CD4-positive, alpha-beta memory T cell (primary cell): ENCODE data around the gene BDH1. TPM values are rescaled to one million over a fixed set of nuclear protein-coding genes. Genes with fewer than 3 reads are reported as not detected.
"Not testable (repeated sequence)": the region's sequence is repeated elsewhere in the genome, so short reads cannot be mapped to it uniquely, and the experiment has no call there.

Experiments used
- CTCF ChIA-PET: fragments of 350-600 bp; sonication (Branson Sonifier 250); formaldehyde crosslinking; loops from one replicate; lab custom pipeline; 2021; ENCODE audit warnings: inconsistent platforms; ENCODE audit not compliant: partially characterized antibody; lab: Charles Lee
- POLR2A ChIA-PET: fragments of 350-600 bp; sonication (Branson Sonifier 250); formaldehyde crosslinking; loops from one replicate; lab custom pipeline; 2021; ENCODE audit not compliant: partially characterized antibody; lab: Charles Lee
- DNase-seq, 5 donors: peaks; one replicate each; pipeline versions ENCODE4 v3.0.0 to v3.0.0-alpha.2; 2020 to 2022; ENCODE audit warnings: mixed read lengths in 1 of 5
- H3K27ac ChIP-seq: one replicate; pipeline ENCODE4 v1.7.0; 2013; ENCODE audit warnings: low read depth, low read length
- H3K27me3 ChIP-seq: 2 replicates; pipeline ENCODE4 v1.7.0; 2013; ENCODE audit warnings: mild to moderate bottlenecking, low read length, moderate library complexity; ENCODE audit not compliant: insufficient read depth
- H3K36me3 ChIP-seq: 2 replicates; pipeline ENCODE4 v1.7.0; 2013; ENCODE audit warnings: mild to moderate bottlenecking, low read length, moderate library complexity; ENCODE audit not compliant: insufficient read depth
- H3K4me1 ChIP-seq: 2 replicates; pipeline ENCODE4 v1.7.0; 2013; ENCODE audit warnings: mild to moderate bottlenecking, low read length, moderate library complexity; ENCODE audit not compliant: insufficient read depth
- H3K4me3 ChIP-seq, 2 donors: one replicate each; pipeline ENCODE4 v1.7.0; 2013; ENCODE audit warnings: low read length in 2 of 2, mild to moderate bottlenecking in 1 of 2
- H3K9me3 ChIP-seq, 2 donors: one replicate each; pipeline ENCODE4 v1.7.0; 2013; ENCODE audit warnings: low read length in 2 of 2, control low read depth in 1 of 2; ENCODE audit not compliant: control insufficient read depth in 1 of 2
- H3K27ac Mint-ChIP-seq, 7 donors: one replicate each; pipeline ENCODE4 v1.8.0; 2020 to 2021; ENCODE audit warnings: mixed read lengths in 7 of 7, mild to moderate bottlenecking in 6 of 7, inconsistent platforms in 3 of 7, moderate library complexity in 3 of 7
- H3K27me3 Mint-ChIP-seq, 2 donors: one replicate each; pipeline ENCODE4 v1.8.0; 2020 to 2021; ENCODE audit warnings: mixed read lengths in 2 of 2
- H3K36me3 Mint-ChIP-seq, 2 donors: one replicate each; pipeline ENCODE4 v1.8.0; 2020 to 2021; ENCODE audit warnings: mixed read lengths in 2 of 2, inconsistent platforms in 1 of 2, mild to moderate bottlenecking in 1 of 2
- H3K4me1 Mint-ChIP-seq, 4 donors: one replicate each; pipeline ENCODE4 v1.8.0; 2020 to 2021; ENCODE audit warnings: mixed read lengths in 4 of 4, mild to moderate bottlenecking in 1 of 4
- H3K4me3 Mint-ChIP-seq, 8 donors: one replicate each; pipeline ENCODE4 v1.8.0; 2020 to 2021; ENCODE audit warnings: mixed read lengths in 8 of 8, mild to moderate bottlenecking in 7 of 8, moderate library complexity in 6 of 8, inconsistent platforms in 3 of 8
- H3K9me3 Mint-ChIP-seq, 8 donors: one replicate each; pipeline ENCODE4 v1.8.0; 2020 to 2021; ENCODE audit warnings: mixed read lengths in 8 of 8, mild to moderate bottlenecking in 5 of 8, inconsistent platforms in 3 of 8, moderate library complexity in 1 of 8
- intact Hi-C: fragments of 100-400 bp; cut with micrococcal nuclease; formaldehyde crosslinking; loops from one replicate; pipeline ENCODE4 v1.15.1; 2023
- polyA plus RNA-seq, 2 donors: library from polyadenylated mRNA; unstranded; fragments of 300-500 nt; fragmentation: Illumina TruSeq; gene quantifications; one replicate each; pipeline ENCODE4 v1.2.3, GENCODE V29; 2021
- total RNA-seq, 2 experiments: library from RNA; stranded (reverse); gene quantifications; one replicate each; pipeline ENCODE4 v1.2.3, GENCODE V29; 2021

The BDH1 gene
- total and polyA plus RNA-seq, 4 experiments from 2014 or later = 22.3 to 61.1 (median 43.1) TPM

DNA sequence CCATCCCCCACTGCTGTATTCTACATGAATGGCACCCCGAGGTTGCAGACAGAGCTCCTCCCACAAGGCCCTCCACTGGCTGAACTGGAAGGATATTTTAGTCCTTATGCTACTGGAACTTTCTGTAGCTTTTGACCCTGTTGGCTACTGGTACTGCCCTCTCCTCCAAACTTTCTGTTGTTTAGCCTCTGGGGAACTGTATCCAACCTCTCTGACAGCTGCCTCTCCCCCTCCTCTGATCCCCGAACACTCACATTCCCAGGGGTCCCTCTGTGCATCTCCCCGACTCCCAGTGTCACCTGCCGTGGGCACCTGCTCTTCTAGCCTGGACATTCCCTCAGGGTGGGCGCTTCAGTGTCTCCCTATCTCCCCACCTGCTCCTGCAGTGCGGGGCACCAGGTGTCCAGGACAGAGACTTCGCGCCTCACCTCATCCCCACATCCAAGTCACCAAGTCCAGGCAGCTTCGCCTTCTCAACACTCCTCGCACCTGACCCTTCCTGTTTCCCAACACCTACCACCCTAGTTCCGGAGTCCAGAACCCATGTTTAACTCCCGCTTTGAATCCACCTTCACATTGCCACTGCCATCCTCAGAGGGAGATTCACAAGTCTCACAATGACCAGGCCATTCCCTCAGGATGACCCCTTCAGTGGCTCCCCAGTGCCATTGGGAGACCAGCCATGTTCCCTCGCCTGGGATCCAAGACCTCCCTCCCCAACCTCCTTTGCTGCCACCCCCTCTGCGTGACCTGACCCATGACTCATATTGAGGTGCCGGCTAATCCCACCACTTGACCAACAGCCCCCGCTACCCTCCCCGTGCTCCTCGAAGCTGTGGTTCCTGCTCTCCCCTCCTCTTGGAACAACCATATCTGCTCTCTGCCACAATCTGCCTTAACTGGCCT is 34.2 kb downstream of the BDH1 start:
- Histone ChIP-seq H3K9me3 (no peaks in the 10 kb centered on the region), H3K4me3 (no peak overlapping the region), H3K4me1 (peaks cover 6% of the 10 kb centered on the region), H3K27ac (no peak overlapping the region), H3K27me3 (no peaks in the 10 kb centered on the region), H3K36me3 (no peaks in the 10 kb centered on the region)
- Mint-ChIP-seq H3K27me3 (no peaks in the 10 kb centered on the region), H3K9me3 (peaks cover 0 to 6% (median 0%) of the 10 kb centered on the region in 8 donors), H3K36me3 (peaks cover 20 to 39% of the 10 kb centered on the region in 2 donors), H3K4me3 (peak overlapping the region in 1 of 8 donors; percentile 32), H3K27ac (peak overlapping the region in 5 of 7 donors; percentile 22 to 68 (median 46)), H3K4me1 (peaks cover 3 to 14% (median 12%) of the 10 kb centered on the region in 4 donors)
- DNase-seq = no peak
- ChIA-PET CTCF (no interaction called here), POLR2A (no interaction called here)
- intact Hi-C loops = no loop called here

DNA sequence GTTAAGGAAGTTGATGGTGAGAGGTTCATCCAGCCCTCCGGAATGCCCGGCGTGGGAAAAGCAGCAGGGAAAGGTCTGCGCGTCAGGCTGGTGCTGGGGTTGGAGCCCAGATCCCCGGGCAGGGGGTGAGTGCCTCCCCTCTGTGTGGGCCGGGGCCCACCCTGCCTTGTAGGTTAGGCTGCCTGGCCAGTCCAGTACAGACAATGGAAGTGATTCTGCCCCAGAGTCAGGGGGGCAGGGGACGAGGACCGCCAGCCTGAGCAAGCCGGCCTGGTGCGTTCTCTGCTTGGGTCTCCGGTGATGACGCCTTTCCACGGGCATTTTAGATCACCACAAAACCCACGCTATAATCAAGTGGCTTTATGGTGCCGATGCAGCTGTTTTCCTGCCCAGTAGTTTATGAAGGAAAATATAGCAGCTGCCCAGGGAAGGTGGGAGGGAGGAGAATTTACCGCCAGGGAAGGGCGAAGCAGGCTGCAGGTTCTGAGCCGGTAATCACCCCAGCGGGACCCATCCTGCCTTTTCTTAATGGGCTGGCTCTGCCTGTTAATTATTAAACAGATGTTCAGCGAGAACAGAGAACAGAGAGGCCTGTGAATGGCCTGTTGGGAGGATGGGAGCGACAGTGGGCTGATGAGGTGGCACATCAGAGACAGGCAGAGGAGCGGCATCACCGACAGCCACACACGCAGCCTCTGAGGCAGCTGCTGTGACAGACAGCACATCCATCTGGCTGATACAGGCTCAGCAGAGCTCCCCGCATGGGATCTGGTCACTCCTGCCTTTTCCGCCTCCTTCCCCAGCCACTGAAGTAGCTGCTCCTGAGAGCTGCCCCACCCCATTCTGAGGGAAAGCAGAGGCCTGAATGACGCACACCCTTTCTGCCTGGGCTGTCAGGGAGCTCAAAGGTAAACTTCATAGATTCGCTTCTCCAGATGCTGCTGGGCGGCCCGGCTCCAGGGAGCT is 35.2 kb downstream of the BDH1 start:
- peak overlapping the region in 1 of 7 donors; percentile 46 for H3K27ac Mint-ChIP-seq
- H3K4me1 Mint-ChIP-seq = peaks cover 3 to 18% (median 14%) of the 10 kb centered on the region in 4 donors

DNA sequence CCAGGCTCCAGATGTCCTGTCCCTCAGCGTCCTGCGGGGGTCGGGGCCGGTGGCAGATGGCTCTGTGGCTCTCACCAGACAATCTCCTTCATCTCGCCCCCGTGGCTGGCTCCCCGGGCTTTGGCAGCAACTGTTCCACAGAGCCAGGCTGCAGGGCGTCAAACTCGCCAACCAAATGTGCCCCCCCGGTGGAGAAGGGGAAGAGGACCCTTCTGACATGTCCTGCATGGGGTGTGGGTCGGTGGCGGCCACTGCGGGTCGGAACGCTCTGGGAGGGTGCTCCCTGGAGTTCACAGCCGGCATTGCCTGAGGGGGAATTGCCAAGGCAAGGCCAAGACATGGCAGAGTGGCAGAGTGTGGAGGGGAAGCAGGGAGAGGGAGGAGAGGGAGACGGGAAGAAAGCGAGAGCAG is 36.0 kb downstream of the BDH1 start:
- no peak overlapping the region for H3K4me3 ChIP-seq
- peaks cover 6% of the 10 kb centered on the region for H3K4me1 ChIP-seq
- no peaks in the 10 kb centered on the region for H3K36me3 ChIP-seq
- Mint-ChIP-seq H3K4me1 (peaks cover 3 to 18% (median 14%) of the 10 kb centered on the region in 4 donors), H3K4me3 (no peak overlapping the region), H3K9me3 (peaks cover 0 to 6% (median 1%) of the 10 kb centered on the region in 8 donors), H3K27me3 (no peaks in the 10 kb centered on the region), H3K36me3 (peaks cover 19 to 42% of the 10 kb centered on the region in 2 donors), H3K27ac (peak overlapping the region in 1 of 7 donors; percentile 93)
- H3K27me3 ChIP-seq = no peaks in the 10 kb centered on the region
- CTCF ChIA-PET = no interaction called here
- POLR2A ChIA-PET = no interaction called here
- no peaks in the 10 kb centered on the region for H3K9me3 ChIP-seq
- no peak overlapping the region for H3K27ac ChIP-seq
- intact Hi-C loops = no loop called here
- DNase-seq = no peak

More for the DNA sequence above, 35.2 kb downstream of the BDH1 start:
- H3K4me3 Mint-ChIP-seq = no peak overlapping the region
- H3K36me3 ChIP-seq = no peaks in the 10 kb centered on the region
- H3K27me3 ChIP-seq = no peaks in the 10 kb centered on the region
- peaks cover 6% of the 10 kb centered on the region for H3K4me1 ChIP-seq
- intact Hi-C loops = no loop called here
- ChIA-PET POLR2A (no interaction called here), CTCF (interaction anchor here (0.7 kb wide), 1 partner anchor 11 kb away, joined by 3 read pairs; no protein-coding TSS in a partner anchor)
- no peak overlapping the region for H3K4me3 ChIP-seq
- H3K36me3 Mint-ChIP-seq = peaks cover 19 to 42% of the 10 kb centered on the region in 2 donors
- H3K27ac ChIP-seq = no peak overlapping the region
- H3K9me3 ChIP-seq = no peaks in the 10 kb centered on the region
- peaks cover 0 to 6% (median 1%) of the 10 kb centered on the region in 8 donors for H3K9me3 Mint-ChIP-seq
- H3K27me3 Mint-ChIP-seq = no peaks in the 10 kb centered on the region
- no peak for DNase-seq

- peaks cover 0 to 6% (median 1%) of the 10 kb centered on the region in 8 donors for H3K9me3 Mint-ChIP-seq
- H3K27me3 Mint-ChIP-seq = no peaks in the 10 kb centered on the region
- Histone ChIP-seq H3K36me3 (peaks cover 2% of the 10 kb centered on the region), H3K27me3 (no peaks in the 10 kb centered on the region), H3K9me3 (no peaks in the 10 kb centered on the region), H3K27ac (no peak overlapping the region), H3K4me3 (no peak overlapping the region), H3K4me1 (peaks cover 6% of the 10 kb centered on the region)
- H3K36me3 Mint-ChIP-seq = peaks cover 27 to 42% of the 10 kb centered on the region in 2 donors
- H3K4me3 Mint-ChIP-seq = peak overlapping the region in 1 of 8 donors; percentile 34
- intact Hi-C loops = no loop called here
- peaks cover 3 to 18% (median 14%) of the 10 kb centered on the region in 4 donors for H3K4me1 Mint-ChIP-seq
- CTCF ChIA-PET = interaction anchor here (0.8 kb wide), 1 partner anchor 300 kb away, joined by 3 read pairs; no protein-coding TSS in a partner anchor
- peak overlapping the region in 6 of 7 donors; percentile 54 to 93 (median 82) for H3K27ac Mint-ChIP-seq
- POLR2A ChIA-PET = no interaction called here
- DNase-seq = peak in 1 of 5 donors; percentile 53
These were observed 36.8 kb downstream of the BDH1 start for GRCh38 chr3:197518881-197519421.

DNA sequence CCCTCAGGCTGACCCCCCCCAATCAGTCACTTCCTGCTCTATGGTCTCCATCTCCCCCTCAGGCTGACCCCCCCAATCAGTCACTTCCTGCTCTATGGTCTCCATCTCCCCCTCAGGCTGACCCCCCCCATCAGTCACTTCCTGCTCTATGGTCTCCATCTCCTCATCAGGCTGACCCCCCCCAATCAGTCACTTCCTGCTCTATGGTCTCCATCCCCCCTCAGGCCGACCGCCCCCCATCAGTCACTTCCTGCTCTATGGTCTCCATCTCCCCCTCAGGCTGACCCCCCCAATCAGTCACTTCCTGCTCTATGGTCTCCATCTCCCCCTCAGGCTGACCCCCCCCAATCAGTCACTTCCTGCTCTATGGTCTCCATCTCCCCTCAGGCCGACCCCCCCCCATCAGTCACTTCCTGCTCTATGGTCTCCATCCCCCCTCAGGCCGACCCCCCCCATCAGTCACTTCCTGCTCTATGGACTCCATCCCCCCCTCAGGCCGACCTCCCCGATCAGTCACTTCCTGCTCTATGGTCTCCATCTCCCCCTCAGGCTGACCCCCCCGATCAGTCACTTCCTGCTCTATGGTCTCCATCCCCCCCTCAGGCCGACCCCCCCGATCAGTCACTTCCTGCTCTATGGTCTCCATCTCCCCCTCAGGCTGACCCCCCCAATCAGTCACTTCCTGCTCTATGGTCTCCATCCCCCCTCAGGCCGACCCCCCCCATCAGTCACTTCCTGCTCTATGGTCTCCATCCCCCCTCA is 37.7 kb downstream of the BDH1 start:
- H3K27me3 ChIP-seq, H3K27ac ChIP-seq, H3K4me1 ChIP-seq, DNase-seq, intact Hi-C loops, H3K4me3 ChIP-seq, H3K4me3 Mint-ChIP-seq, CTCF ChIA-PET, H3K27me3 Mint-ChIP-seq, H3K36me3 ChIP-seq, H3K9me3 Mint-ChIP-seq, POLR2A ChIA-PET, H3K9me3 ChIP-seq: not testable (repeated sequence)
- Mint-ChIP-seq H3K36me3 (peaks cover 32 to 43% of the 10 kb centered on the region in 2 donors), H3K27ac (peak overlapping the region in 2 of 7 donors; percentile 9 to 79), H3K4me1 (peaks cover 3 to 18% (median 14%) of the 10 kb centered on the region in 4 donors)

GRCh38 chr3:197516890-197517606 is 38.7 kb downstream of the BDH1 start:
- H3K4me3 ChIP-seq, H3K27ac ChIP-seq, H3K4me1 ChIP-seq, H3K27me3 Mint-ChIP-seq, H3K4me3 Mint-ChIP-seq, H3K27me3 ChIP-seq, H3K9me3 ChIP-seq, H3K36me3 ChIP-seq, intact Hi-C loops, POLR2A ChIA-PET, H3K9me3 Mint-ChIP-seq: not testable (repeated sequence)
- CTCF ChIA-PET = interaction anchor here (0.7 kb wide), 1 partner anchor 34 kb away, joined by 3 read pairs; no protein-coding TSS in a partner anchor
- H3K36me3 Mint-ChIP-seq = peaks cover 38 to 46% of the 10 kb centered on the region in 2 donors
- peak in 1 of 5 donors; percentile 54 for DNase-seq
- H3K4me1 Mint-ChIP-seq = peaks cover 3 to 17% (median 14%) of the 10 kb centered on the region in 4 donors
- H3K27ac Mint-ChIP-seq = peak overlapping the region in 6 of 7 donors; percentile 24 to 87 (median 43)
